Osteoblast (primary cell): Measurements from ENCODE around the gene MEF2D. TPM values are rescaled to one million over a fixed set of nuclear protein-coding genes. Genes with fewer than 3 reads are reported as not detected.

Experiments used
- DNase-seq: peaks from one replicate; pipeline ENCODE4 v3.0.0; 2011; ENCODE audit warnings: low spot score, mixed read lengths; ENCODE audit not compliant: insufficient read length; ENCODE audit errors: missing footprints
- H2AFZ ChIP-seq: 2 replicates; pipeline ENCODE4 v1.6.0; 2011; ENCODE audit warnings: mild to moderate bottlenecking, low read length
- H3K27ac ChIP-seq: 2 replicates; pipeline ENCODE4 v1.5.1; 2011; ENCODE audit warnings: mild to moderate bottlenecking, low read depth, low read length, moderate library complexity
- H3K27me3 ChIP-seq: 2 replicates; pipeline ENCODE4 v1.6.0; 2012; ENCODE audit warnings: mild to moderate bottlenecking, control low read depth, inconsistent platforms, low read length, moderate library complexity; ENCODE audit not compliant: insufficient read depth
- H3K36me3 ChIP-seq: 2 replicates; pipeline ENCODE4 v1.5.1; 2011; ENCODE audit warnings: mild to moderate bottlenecking, low read length, control low read depth, moderate library complexity; ENCODE audit not compliant: insufficient read depth
- H3K4me1 ChIP-seq: 2 replicates; pipeline ENCODE4 v1.5.1; 2011; ENCODE audit warnings: mild to moderate bottlenecking, low read length, control low read depth, moderate library complexity; ENCODE audit not compliant: insufficient read depth
- H3K4me2 ChIP-seq: 2 replicates; pipeline ENCODE4 v1.6.0; 2011; ENCODE audit warnings: mild to moderate bottlenecking, low read length; ENCODE audit not compliant: insufficient read depth
- H3K4me3 ChIP-seq: fragments of 200-600 bp; sonication (generic); 3 replicates; pipeline ENCODE4 v1.5.1; 2012; ENCODE audit warnings: mild to moderate bottlenecking, low read length, inconsistent platforms; ENCODE audit not compliant: insufficient read depth
- H3K79me2 ChIP-seq: 2 replicates; pipeline ENCODE4 v1.6.0; 2012; ENCODE audit warnings: mild to moderate bottlenecking, low read length, control low read depth, inconsistent platforms; ENCODE audit not compliant: insufficient read depth
- H3K9me3 ChIP-seq: 2 replicates; pipeline ENCODE4 v1.5.1; 2011; ENCODE audit warnings: low read depth, low read length, control low read depth
- H4K20me1 ChIP-seq: 2 replicates; pipeline ENCODE4 v1.6.0; 2012; ENCODE audit warnings: mild to moderate bottlenecking, low read length, control low read depth; ENCODE audit not compliant: insufficient read depth
- total RNA-seq: library from RNA; depleted of rRNA; stranded (reverse); fragments of >200 nt; gene quantifications from 2 replicates; pipeline ENCODE4 v1.2.3, GENCODE V29; 2012
- TF ChIP-seq, protein P1 (sequence below): IDR thresholded peaks from 2 replicates; pipeline ENCODE4 v1.5.1; 2011; ENCODE audit warnings: mild to moderate bottlenecking, low read depth, low read length, moderate library complexity; ENCODE audit errors: extremely low read depth

The MEF2D gene
- total RNA-seq, 1 donor = 14.1 TPM

- TF ChIP-seq, protein P1, sequence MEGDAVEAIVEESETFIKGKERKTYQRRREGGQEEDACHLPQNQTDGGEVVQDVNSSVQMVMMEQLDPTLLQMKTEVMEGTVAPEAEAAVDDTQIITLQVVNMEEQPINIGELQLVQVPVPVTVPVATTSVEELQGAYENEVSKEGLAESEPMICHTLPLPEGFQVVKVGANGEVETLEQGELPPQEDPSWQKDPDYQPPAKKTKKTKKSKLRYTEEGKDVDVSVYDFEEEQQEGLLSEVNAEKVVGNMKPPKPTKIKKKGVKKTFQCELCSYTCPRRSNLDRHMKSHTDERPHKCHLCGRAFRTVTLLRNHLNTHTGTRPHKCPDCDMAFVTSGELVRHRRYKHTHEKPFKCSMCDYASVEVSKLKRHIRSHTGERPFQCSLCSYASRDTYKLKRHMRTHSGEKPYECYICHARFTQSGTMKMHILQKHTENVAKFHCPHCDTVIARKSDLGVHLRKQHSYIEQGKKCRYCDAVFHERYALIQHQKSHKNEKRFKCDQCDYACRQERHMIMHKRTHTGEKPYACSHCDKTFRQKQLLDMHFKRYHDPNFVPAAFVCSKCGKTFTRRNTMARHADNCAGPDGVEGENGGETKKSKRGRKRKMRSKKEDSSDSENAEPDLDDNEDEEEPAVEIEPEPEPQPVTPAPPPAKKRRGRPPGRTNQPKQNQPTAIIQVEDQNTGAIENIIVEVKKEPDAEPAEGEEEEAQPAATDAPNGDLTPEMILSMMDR = no peak
- Histone ChIP-seq H3K36me3 (peaks cover 34% of the 10 kb centered on the region), H4K20me1 (no peaks in the 10 kb centered on the region), H2AFZ (no peak overlapping the region), H3K27ac (no peak overlapping the region), H3K4me2 (no peak overlapping the region), H3K79me2 (no peaks in the 10 kb centered on the region), H3K27me3 (no peaks in the 10 kb centered on the region), H3K9me3 (no peaks in the 10 kb centered on the region), H3K4me1 (no peaks in the 10 kb centered on the region), H3K4me3 (no peak overlapping the region)
- no peak for DNase-seq
These were observed 25.4 kb upstream of the MEF2D start for GRCh38 chr1:156525856-156526489.

DNA sequence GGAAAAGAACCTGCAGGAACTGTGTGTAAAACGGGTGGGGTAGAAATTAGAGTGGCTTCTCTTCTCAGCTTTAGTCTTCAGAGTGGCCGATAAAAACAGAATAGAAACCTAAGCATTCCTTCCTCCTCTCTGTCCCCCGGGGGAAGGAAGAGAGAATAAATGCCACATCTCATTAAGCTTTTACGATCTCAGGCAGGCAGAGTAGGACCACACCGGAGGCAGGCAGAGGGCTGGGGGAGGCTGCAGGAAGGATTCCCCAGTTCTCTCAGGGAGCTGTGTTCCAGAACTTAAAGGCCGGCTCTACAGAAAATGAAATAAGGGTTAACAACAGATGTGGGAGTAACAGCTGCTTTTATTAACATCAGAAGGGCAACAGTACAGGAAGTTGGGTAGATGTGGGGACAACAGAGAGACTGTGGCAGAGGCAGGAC is 24.5 kb upstream of the MEF2D start:
- no peaks in the 10 kb centered on the region for H3K27me3 ChIP-seq
- H3K79me2 ChIP-seq = no peaks in the 10 kb centered on the region
- no peaks in the 10 kb centered on the region for H3K4me1 ChIP-seq
- H3K4me2 ChIP-seq = no peak overlapping the region
- no peak overlapping the region for H2AFZ ChIP-seq
- TF ChIP-seq, protein P1 = no peak
- DNase-seq = no peak
- H3K27ac ChIP-seq = no peak overlapping the region
- no peak overlapping the region for H3K4me3 ChIP-seq
- H4K20me1 ChIP-seq = no peaks in the 10 kb centered on the region
- no peaks in the 10 kb centered on the region for H3K9me3 ChIP-seq
- H3K36me3 ChIP-seq = peaks cover 32% of the 10 kb centered on the region

- H2AFZ ChIP-seq = no peak overlapping the region
These were observed 23.9 kb upstream of the MEF2D start for GRCh38 chr1:156524481-156524869.

GRCh38 chr1:156523801-156524480 is 23.4 kb upstream of the MEF2D start:
- no peak overlapping the region for H3K4me3 ChIP-seq
- no peak for DNase-seq
- no peak overlapping the region for H3K4me2 ChIP-seq
- no peaks in the 10 kb centered on the region for H3K4me1 ChIP-seq
- H3K27ac ChIP-seq = no peak overlapping the region
- H3K79me2 ChIP-seq = no peaks in the 10 kb centered on the region
- H4K20me1 ChIP-seq = no peaks in the 10 kb centered on the region
- H3K27me3 ChIP-seq = no peaks in the 10 kb centered on the region
- TF ChIP-seq, protein P1 = no peak
- no peaks in the 10 kb centered on the region for H3K9me3 ChIP-seq
- H2AFZ ChIP-seq = no peak overlapping the region
- peaks cover 25% of the 10 kb centered on the region for H3K36me3 ChIP-seq

More at GRCh38 chr1:156524481-156524869, 23.9 kb upstream of the MEF2D start:
- Histone ChIP-seq H3K9me3 (no peaks in the 10 kb centered on the region), H3K36me3 (peaks cover 29% of the 10 kb centered on the region), H3K4me1 (no peaks in the 10 kb centered on the region), H3K4me2 (no peak overlapping the region), H3K27ac (no peak overlapping the region), H3K27me3 (no peaks in the 10 kb centered on the region), H4K20me1 (no peaks in the 10 kb centered on the region), H3K4me3 (no peak overlapping the region), H3K79me2 (no peaks in the 10 kb centered on the region)
- no peak for DNase-seq
- TF ChIP-seq, protein P1 = no peak
